Neural progenitor cell (in vitro differentiated cells): ENCODE data around the gene NEDD4. TPM values are rescaled to one million over a fixed set of nuclear protein-coding genes. Genes with fewer than 3 reads are reported as not detected.

Experiments
- DNase-seq: peaks from one replicate; pipeline ENCODE4 v3.0.0-alpha.2; 2016; ENCODE audit warnings: low spot score
- H2AFZ ChIP-seq: fragments of 200-600 bp; sonication (generic); replicated peaks from 2 replicates; pipeline ENCODE4 v1.6.1; 2016; ENCODE audit warnings: antibody characterized with exemption
- H3F3A ChIP-seq: fragments of 200-600 bp; sonication (generic); 2 replicates; pipeline ENCODE4 v1.6.1; 2016; ENCODE audit warnings: antibody characterized with exemption, low read depth
- H3K27ac ChIP-seq: fragments of 200-600 bp; sonication (generic); 2 replicates; pipeline ENCODE4 v1.5.1; 2016; ENCODE audit warnings: mild to moderate bottlenecking
- H3K27me3 ChIP-seq: fragments of 200-600 bp; sonication (generic); 2 replicates; pipeline ENCODE4 v1.6.1; 2016; ENCODE audit warnings: mild to moderate bottlenecking, moderate library complexity
- H3K36me3 ChIP-seq: fragments of 200-600 bp; sonication (generic); 2 replicates; pipeline ENCODE4 v1.5.1; 2016
- H3K4me1 ChIP-seq: fragments of 200-600 bp; sonication (generic); 2 replicates; pipeline ENCODE4 v1.6.1; 2016; ENCODE audit warnings: mixed run types
- H3K4me2 ChIP-seq: fragments of 200-600 bp; sonication (generic); 2 replicates; pipeline ENCODE4 v1.6.1; 2016
- H3K4me3 ChIP-seq: fragments of 200-600 bp; sonication (generic); 2 replicates; pipeline ENCODE4 v1.5.1; 2016
- H3K79me2 ChIP-seq: fragments of 200-600 bp; sonication (generic); 2 replicates; pipeline ENCODE4 v1.6.1; 2016; ENCODE audit warnings: low read depth
- H3K9ac ChIP-seq: fragments of 200-600 bp; sonication (generic); 2 replicates; pipeline ENCODE4 v1.6.1; 2016
- H3K9me3 ChIP-seq: fragments of 200-600 bp; sonication (generic); 2 replicates; pipeline ENCODE4 v1.5.1; 2016; ENCODE audit warnings: low read depth
- H4K20me1 ChIP-seq: fragments of 200-600 bp; sonication (generic); 2 replicates; pipeline ENCODE4 v1.6.1; 2016; ENCODE audit warnings: low read depth
- H3K27ac Mint-ChIP-seq: 3 replicates; pipeline ENCODE4 v1.8.0; 2021; ENCODE audit warnings: mixed read lengths
- H3K27me3 Mint-ChIP-seq: 2 replicates; pipeline ENCODE4 v1.8.0; 2022; ENCODE audit warnings: low read depth, mild to moderate bottlenecking, inconsistent platforms, moderate library complexity, mixed read lengths; ENCODE audit not compliant: insufficient read depth
- H3K36me3 Mint-ChIP-seq: 3 replicates; pipeline ENCODE4 v1.8.0; 2021; ENCODE audit warnings: mixed read lengths
- H3K4me1 Mint-ChIP-seq: 3 replicates; pipeline ENCODE4 v1.8.0; 2021; ENCODE audit warnings: mixed read lengths
- H3K4me3 Mint-ChIP-seq: 3 replicates; pipeline ENCODE4 v1.8.0; 2021; ENCODE audit warnings: mild to moderate bottlenecking, moderate library complexity, mixed read lengths
- H3K9me3 Mint-ChIP-seq: 3 replicates; pipeline ENCODE4 v1.8.0; 2020; ENCODE audit warnings: mixed read lengths
- EZH2 ChIP-seq: fragments of 200-600 bp; sonication (generic); IDR thresholded peaks from 2 replicates; pipeline ENCODE4 v1.6.1; 2017; ENCODE audit warnings: antibody characterized with exemption, mild to moderate bottlenecking, moderate library complexity
- EZH2phosphoT487 ChIP-seq: fragments of 200-600 bp; sonication (generic); IDR thresholded peaks from 2 replicates; pipeline ENCODE4 v1.6.1; 2017; ENCODE audit warnings: antibody characterized with exemption
- total RNA-seq: library from RNA; depleted of rRNA; stranded (reverse); fragments of >200 nt; gene quantifications from 2 replicates; pipeline ENCODE4 v1.2.3, GENCODE V29; 2015; ENCODE audit warnings: low replicate concordance
- TF ChIP-seq, protein P1 (sequence below): fragments of 200-600 bp; sonication (generic); IDR thresholded peaks from 2 replicates; pipeline ENCODE4 v1.5.1; 2017; ENCODE audit warnings: antibody characterized with exemption, mild to moderate bottlenecking

NEDD4 gene
- total RNA-seq, 1 donor from 2014 or later = 36.7 TPM

GRCh38 chr15:55879181-55879580, 114.2 kb downstream of the NEDD4 start:
- Histone ChIP-seq H3K4me3 (no peak overlapping the region), H3F3A (no peaks in the 10 kb centered on the region), H3K4me1 (no peaks in the 10 kb centered on the region), H3K9ac (no peak overlapping the region), H3K4me2 (no peak overlapping the region), H3K27ac (no peak overlapping the region), H3K27me3 (no peaks in the 10 kb centered on the region), H2AFZ (no peak overlapping the region), H3K36me3 (no peaks in the 10 kb centered on the region), H3K9me3 (no peaks in the 10 kb centered on the region), H4K20me1 (no peaks in the 10 kb centered on the region), H3K79me2 (no peaks in the 10 kb centered on the region)
- no peaks in the 10 kb centered on the region for H3K36me3 Mint-ChIP-seq
- no peaks in the 10 kb centered on the region for H3K9me3 Mint-ChIP-seq
- TF ChIP-seq EZH2phosphoT487 (no peak), EZH2 (no peak)
- TF ChIP-seq, protein P1, sequence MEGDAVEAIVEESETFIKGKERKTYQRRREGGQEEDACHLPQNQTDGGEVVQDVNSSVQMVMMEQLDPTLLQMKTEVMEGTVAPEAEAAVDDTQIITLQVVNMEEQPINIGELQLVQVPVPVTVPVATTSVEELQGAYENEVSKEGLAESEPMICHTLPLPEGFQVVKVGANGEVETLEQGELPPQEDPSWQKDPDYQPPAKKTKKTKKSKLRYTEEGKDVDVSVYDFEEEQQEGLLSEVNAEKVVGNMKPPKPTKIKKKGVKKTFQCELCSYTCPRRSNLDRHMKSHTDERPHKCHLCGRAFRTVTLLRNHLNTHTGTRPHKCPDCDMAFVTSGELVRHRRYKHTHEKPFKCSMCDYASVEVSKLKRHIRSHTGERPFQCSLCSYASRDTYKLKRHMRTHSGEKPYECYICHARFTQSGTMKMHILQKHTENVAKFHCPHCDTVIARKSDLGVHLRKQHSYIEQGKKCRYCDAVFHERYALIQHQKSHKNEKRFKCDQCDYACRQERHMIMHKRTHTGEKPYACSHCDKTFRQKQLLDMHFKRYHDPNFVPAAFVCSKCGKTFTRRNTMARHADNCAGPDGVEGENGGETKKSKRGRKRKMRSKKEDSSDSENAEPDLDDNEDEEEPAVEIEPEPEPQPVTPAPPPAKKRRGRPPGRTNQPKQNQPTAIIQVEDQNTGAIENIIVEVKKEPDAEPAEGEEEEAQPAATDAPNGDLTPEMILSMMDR = no peak
- no peak for DNase-seq
- H3K4me3 Mint-ChIP-seq = no peak overlapping the region
- peaks cover 2% of the 10 kb centered on the region for H3K27me3 Mint-ChIP-seq
- no peak overlapping the region for H3K27ac Mint-ChIP-seq
- no peaks in the 10 kb centered on the region for H3K4me1 Mint-ChIP-seq

DNA sequence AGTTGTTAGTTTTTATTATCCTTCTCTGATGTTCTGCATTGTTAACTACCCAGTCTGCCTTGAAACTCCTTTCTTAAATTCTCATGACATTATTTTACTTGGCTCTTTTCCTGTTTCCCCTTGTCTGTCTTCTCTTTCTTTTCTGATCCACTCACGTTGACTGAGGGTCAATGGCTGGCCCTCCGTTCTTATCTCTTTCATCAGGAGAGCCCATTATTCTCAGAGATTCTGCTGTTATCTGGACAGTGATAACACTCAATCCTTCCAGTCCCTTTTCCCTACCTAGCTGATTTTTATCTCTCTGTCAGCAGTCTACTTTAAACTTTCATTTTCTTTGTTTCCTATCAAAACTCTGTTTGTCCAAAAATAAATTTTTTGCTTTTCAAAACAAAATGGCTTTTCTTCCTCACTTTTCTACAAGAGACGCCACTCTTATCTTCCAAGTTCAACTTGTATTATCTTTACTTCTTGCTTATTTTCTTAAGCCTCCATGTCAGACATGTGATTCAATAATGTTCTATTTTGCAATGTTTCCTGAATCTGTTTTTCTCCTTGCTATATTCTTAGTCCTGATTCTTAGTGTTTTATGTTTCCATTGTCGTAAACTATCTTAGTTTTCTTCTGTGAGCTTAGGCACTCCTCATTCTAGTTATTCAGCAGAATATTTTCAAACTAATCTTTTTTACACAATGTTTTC, 120.2 kb downstream of the NEDD4 start:
- Histone ChIP-seq H3K9me3 (no peaks in the 10 kb centered on the region), H3K4me1 (peaks cover 35% of the 10 kb centered on the region), H3F3A (peaks cover 16% of the 10 kb centered on the region), H3K27me3 (no peaks in the 10 kb centered on the region), H3K36me3 (no peaks in the 10 kb centered on the region), H3K4me2 (peak overlapping the region; percentile 4), H4K20me1 (peaks cover 5% of the 10 kb centered on the region), H2AFZ (no peak overlapping the region), H3K27ac (peak overlapping the region; percentile 16), H3K4me3 (no peak overlapping the region), H3K79me2 (no peaks in the 10 kb centered on the region), H3K9ac (no peak overlapping the region)
- H3K27me3 Mint-ChIP-seq = peaks cover 2% of the 10 kb centered on the region
- TF ChIP-seq, protein P1 = no peak
- no peak for TF ChIP-seq EZH2phosphoT487
- no peak for TF ChIP-seq EZH2
- DNase-seq = peak; percentile 22
- peak overlapping the region; percentile 24 for H3K27ac Mint-ChIP-seq
- H3K4me1 Mint-ChIP-seq = peaks cover 25% of the 10 kb centered on the region
- H3K36me3 Mint-ChIP-seq = no peaks in the 10 kb centered on the region
- H3K9me3 Mint-ChIP-seq = no peaks in the 10 kb centered on the region
- H3K4me3 Mint-ChIP-seq = no peak overlapping the region

DNA sequence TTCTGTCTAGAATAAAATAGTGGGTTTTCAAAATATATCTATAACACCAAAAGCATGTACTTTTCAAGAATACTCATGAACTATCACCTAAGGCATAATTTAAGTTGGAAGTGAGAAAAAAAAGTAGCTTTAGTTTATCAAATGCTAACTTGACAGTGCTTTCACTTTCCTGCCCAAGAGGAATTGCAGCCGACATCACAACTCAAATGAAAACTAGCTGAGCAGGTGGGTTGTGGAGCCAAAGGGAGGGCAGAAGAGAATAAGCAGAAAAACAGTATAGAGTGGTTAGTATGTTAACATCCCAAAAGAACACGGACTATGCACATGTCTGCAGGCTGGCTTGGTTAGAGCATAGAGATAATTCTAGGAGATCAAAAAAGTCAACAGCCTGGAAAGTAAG, 120.9 kb downstream of the NEDD4 start:
- H2AFZ ChIP-seq = no peak overlapping the region
- peaks cover 5% of the 10 kb centered on the region for H4K20me1 ChIP-seq
- H3K27ac Mint-ChIP-seq = no peak overlapping the region
- H3K4me1 ChIP-seq = peaks cover 35% of the 10 kb centered on the region
- H3K27ac ChIP-seq = peak overlapping the region; percentile 16
- peaks cover 16% of the 10 kb centered on the region for H3F3A ChIP-seq
- H3K4me3 ChIP-seq = no peak overlapping the region
- peaks cover 2% of the 10 kb centered on the region for H3K27me3 Mint-ChIP-seq
- H3K36me3 ChIP-seq = no peaks in the 10 kb centered on the region
- DNase-seq = no peak
- no peaks in the 10 kb centered on the region for H3K36me3 Mint-ChIP-seq
- H3K4me3 Mint-ChIP-seq = no peak overlapping the region
- no peak for TF ChIP-seq EZH2
- TF ChIP-seq EZH2phosphoT487 = no peak
- TF ChIP-seq, protein P1 = no peak
- no peaks in the 10 kb centered on the region for H3K9me3 ChIP-seq
- no peaks in the 10 kb centered on the region for H3K79me2 ChIP-seq
- H3K27me3 ChIP-seq = no peaks in the 10 kb centered on the region
- peak overlapping the region; percentile 15 for H3K4me2 ChIP-seq
- no peaks in the 10 kb centered on the region for H3K9me3 Mint-ChIP-seq
- no peak overlapping the region for H3K9ac ChIP-seq
- peaks cover 25% of the 10 kb centered on the region for H3K4me1 Mint-ChIP-seq
